Brain microvascular endothelial cell (primary cell): ENCODE data around the gene OLA1.

Experiments
- DNase-seq: peaks from one replicate; pipeline ENCODE4 v3.0.0-alpha.2; 2020
- H3K27ac ChIP-seq: fragments of 250-450 bp; sonication (Bioruptor Pico); 2 replicates; pipeline ENCODE4 v1.5.1; 2020; ENCODE audit warnings: mild to moderate bottlenecking, moderate library complexity
- H3K27me3 ChIP-seq: fragments of 250-450 bp; sonication (Bioruptor Pico); replicated peaks from 2 replicates; pipeline ENCODE4 v1.5.1; 2020; ENCODE audit warnings: mild to moderate bottlenecking
- H3K36me3 ChIP-seq: fragments of 250-450 bp; sonication (Bioruptor Pico); replicated peaks from 2 replicates; pipeline ENCODE4 v1.5.1; 2020; ENCODE audit warnings: mild to moderate bottlenecking
- H3K4me3 ChIP-seq: 2 replicates; pipeline ENCODE4 v1.5.1; 2011; ENCODE audit warnings: low read depth, mild to moderate bottlenecking, control low read depth, low read length, moderate library complexity
- in situ Hi-C: cut with HindIII; loops from 2 replicates; pipeline ENCODE4 v1.10.0; 2017; ENCODE audit warnings: low sequenced_read_pairs, low pct_ligation_motif_present
- TF ChIP-seq, protein P1 (sequence below): IDR thresholded peaks from 2 replicates; pipeline ENCODE4 v1.5.1; 2011; ENCODE audit warnings: low read depth, mild to moderate bottlenecking, moderate library complexity, low read length, control low read depth, inconsistent platforms; ENCODE audit errors: missing control alignments

OLA1 gene

DNA sequence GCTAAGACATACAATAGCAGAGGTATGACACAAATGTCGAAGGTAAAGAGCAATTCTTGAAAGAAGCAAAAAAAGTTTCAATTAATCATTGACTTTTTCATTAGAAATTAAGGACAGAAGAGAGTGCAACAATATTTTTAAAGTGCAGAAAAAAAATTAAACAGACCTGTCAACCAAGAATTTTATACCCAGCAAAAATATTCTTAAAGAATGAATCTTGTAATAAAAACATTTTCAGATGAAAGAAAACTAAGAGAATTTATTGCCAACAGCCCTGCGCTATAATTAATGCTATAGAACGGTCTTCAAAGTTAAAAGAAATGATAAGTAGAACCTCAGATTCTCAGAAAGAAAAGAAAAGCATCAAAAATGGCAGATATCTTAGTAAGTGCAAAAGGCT, 79.0 kb downstream of the OLA1 start:
- in situ Hi-C loops: no loop called here
- TF ChIP-seq, protein P1, sequence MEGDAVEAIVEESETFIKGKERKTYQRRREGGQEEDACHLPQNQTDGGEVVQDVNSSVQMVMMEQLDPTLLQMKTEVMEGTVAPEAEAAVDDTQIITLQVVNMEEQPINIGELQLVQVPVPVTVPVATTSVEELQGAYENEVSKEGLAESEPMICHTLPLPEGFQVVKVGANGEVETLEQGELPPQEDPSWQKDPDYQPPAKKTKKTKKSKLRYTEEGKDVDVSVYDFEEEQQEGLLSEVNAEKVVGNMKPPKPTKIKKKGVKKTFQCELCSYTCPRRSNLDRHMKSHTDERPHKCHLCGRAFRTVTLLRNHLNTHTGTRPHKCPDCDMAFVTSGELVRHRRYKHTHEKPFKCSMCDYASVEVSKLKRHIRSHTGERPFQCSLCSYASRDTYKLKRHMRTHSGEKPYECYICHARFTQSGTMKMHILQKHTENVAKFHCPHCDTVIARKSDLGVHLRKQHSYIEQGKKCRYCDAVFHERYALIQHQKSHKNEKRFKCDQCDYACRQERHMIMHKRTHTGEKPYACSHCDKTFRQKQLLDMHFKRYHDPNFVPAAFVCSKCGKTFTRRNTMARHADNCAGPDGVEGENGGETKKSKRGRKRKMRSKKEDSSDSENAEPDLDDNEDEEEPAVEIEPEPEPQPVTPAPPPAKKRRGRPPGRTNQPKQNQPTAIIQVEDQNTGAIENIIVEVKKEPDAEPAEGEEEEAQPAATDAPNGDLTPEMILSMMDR: no peak
- Histone ChIP-seq H3K27me3 (no peaks in the 10 kb centered on the region), H3K4me3 (no peak overlapping the region), H3K27ac (no peak overlapping the region), H3K36me3 (no peaks in the 10 kb centered on the region)
- DNase-seq: no peak

DNA sequence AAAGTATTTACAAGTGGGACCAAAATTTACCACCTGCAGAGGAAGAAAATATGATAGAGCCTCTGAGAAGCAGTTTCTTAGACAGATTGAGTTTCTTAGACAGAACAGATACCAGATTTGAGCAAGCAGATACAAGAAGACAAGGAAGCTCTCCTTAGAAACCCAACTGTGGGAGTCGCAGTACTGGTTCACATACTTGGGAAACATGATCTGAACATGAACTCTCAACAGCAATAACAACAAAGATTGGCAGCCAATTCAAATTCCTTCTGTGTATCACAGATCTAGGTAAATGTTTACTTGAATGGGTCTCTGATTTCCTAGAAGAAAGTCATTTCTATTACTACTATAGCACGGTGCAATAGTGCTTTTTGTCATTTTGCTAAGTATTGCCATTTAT, 82.1 kb downstream of the OLA1 start:
- H3K27ac ChIP-seq: no peak overlapping the region
- no peak for DNase-seq
- no peak overlapping the region for H3K4me3 ChIP-seq
- in situ Hi-C loops: no loop called here
- H3K36me3 ChIP-seq: no peaks in the 10 kb centered on the region
- H3K27me3 ChIP-seq: no peaks in the 10 kb centered on the region
- TF ChIP-seq, protein P1: no peak

DNA sequence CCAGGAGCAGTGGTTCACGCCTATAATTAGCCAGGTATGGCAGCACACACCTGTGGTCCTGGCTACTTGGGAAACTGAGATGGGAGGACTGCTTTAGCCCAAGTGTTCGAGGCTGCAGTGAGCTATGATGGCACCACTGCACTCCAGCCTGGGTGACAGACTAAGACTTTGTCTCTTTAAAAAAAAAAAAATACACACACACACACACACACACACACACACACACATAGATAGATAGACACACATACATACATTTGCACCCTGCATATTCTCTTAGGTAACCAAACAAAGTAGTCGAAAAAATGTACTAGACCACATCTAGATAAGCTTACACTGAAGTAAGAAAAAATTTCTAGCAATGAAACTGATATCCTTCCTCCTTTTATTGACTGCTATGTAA, 86.8 kb downstream of the OLA1 start:
- Histone ChIP-seq H3K4me3 (no peak overlapping the region), H3K27ac (no peak overlapping the region), H3K27me3 (no peaks in the 10 kb centered on the region), H3K36me3 (no peaks in the 10 kb centered on the region)
- TF ChIP-seq, protein P1: no peak
- DNase-seq: no peak
- in situ Hi-C loops: no loop called here

DNA sequence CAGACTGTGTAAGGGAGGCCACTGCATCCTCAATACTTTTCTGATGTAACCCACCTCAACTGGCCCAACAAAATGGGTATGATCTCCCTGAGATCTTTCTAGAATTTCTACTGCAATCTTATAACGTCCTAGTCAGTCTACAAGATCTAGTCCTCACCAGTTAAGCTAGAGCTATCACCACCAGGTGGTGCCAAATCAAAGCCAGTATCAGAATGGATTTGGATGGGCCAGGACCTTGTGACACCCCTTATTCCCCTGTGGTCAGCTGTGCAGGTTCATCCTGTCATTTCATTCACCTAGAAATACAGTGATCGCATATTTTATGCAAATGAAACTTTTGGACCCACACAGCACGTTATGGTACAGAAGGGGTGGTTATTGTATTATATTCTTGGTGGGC, 90.3 kb downstream of the OLA1 start:
- no peak overlapping the region for H3K4me3 ChIP-seq
- H3K36me3 ChIP-seq: no peaks in the 10 kb centered on the region
- H3K27me3 ChIP-seq: no peaks in the 10 kb centered on the region
- no peak overlapping the region for H3K27ac ChIP-seq
- in situ Hi-C loops: no loop called here
- peak; percentile 25 for DNase-seq
- TF ChIP-seq, protein P1: peak; percentile 75

DNA sequence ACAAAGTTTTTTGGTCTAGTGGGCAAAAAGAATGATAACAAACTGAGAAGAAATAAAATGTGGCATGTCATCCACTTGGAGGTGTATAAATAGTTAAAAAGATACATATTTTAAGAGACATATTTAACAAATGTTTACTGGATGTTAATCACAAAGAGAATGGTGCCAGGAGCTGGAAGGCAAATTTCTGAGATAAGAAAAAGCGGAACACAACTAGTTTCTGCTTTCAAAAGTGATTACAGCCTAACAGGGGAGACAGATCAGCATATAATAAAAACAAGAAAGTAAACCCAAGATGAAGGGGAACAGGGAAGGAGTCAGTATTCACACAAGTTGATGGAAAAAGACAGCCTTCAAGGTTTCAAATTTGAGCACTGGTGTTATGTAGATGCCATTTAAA, 91.3 kb downstream of the OLA1 start:
- Histone ChIP-seq H3K4me3 (no peak overlapping the region), H3K36me3 (no peaks in the 10 kb centered on the region), H3K27me3 (no peaks in the 10 kb centered on the region), H3K27ac (no peak overlapping the region)
- no peak for DNase-seq
- TF ChIP-seq, protein P1: no peak
- in situ Hi-C loops: no loop called here
